GM18867 (cell line): ENCODE measurements around the gene NPTX1.
"Not testable (repeated sequence)": the region's sequence is repeated elsewhere in the genome, so short reads cannot be mapped to it uniquely, and the experiment has no call there.

Experiments used
- ATAC-seq: cut with Tn5 transposase; IDR thresholded peaks from one replicate; pipeline ENCODE4 v1.9.1; 2021; ENCODE audit warnings: mild to moderate bottlenecking, moderate library complexity; ENCODE audit not compliant: unreplicated experiment

Gene NPTX1

GRCh38 chr17:80475910-80476876, at the start of gene NPTX1:
Gene NPTX1 (minus strand): TSS chr17:80476607. CDS start chr17:80476446, 161 bp downstream.
- no peak for ATAC-seq

GRCh38 chr17:80523956-80524712, 47.7 kb upstream of the NPTX1 start:
- ATAC-seq: no peak

GRCh38 chr17:80523054-80523744, 46.8 kb upstream of the NPTX1 start:
- no peak for ATAC-seq

GRCh38 chr17:80520810-80521455, 44.5 kb upstream of the NPTX1 start:
- no peak for ATAC-seq

GRCh38 chr17:80519091-80519781, 42.8 kb upstream of the NPTX1 start:
- no peak for ATAC-seq

GRCh38 chr17:80518392-80518791, 42.0 kb upstream of the NPTX1 start:
- no peak for ATAC-seq

- ATAC-seq: no peak
Observed at GRCh38 chr17:80517641-80518040, 41.2 kb upstream of the NPTX1 start.

GRCh38 chr17:80516171-80516932, 39.9 kb upstream of the NPTX1 start:
- ATAC-seq: no peak

GRCh38 chr17:80513892-80514291, 37.5 kb upstream of the NPTX1 start:
- no peak for ATAC-seq

- ATAC-seq: no peak
Observed at GRCh38 chr17:80513201-80513600, 36.8 kb upstream of the NPTX1 start.

- no peak for ATAC-seq
Observed at GRCh38 chr17:80512233-80512632, 35.8 kb upstream of the NPTX1 start.

- ATAC-seq: no peak
Observed at GRCh38 chr17:80511222-80512180, 35.1 kb upstream of the NPTX1 start.

- ATAC-seq: no peak
Observed at GRCh38 chr17:80510772-80511171, 34.4 kb upstream of the NPTX1 start.

GRCh38 chr17:80510132-80510531, 33.7 kb upstream of the NPTX1 start:
- ATAC-seq: no peak

GRCh38 chr17:80509311-80509710, 32.9 kb upstream of the NPTX1 start:
- ATAC-seq: no peak

GRCh38 chr17:80507965-80508364, 31.6 kb upstream of the NPTX1 start:
- no peak for ATAC-seq

- ATAC-seq: not testable (repeated sequence)
Observed at GRCh38 chr17:80507177-80507576, 30.8 kb upstream of the NPTX1 start.

GRCh38 chr17:80504686-80505413, 28.4 kb upstream of the NPTX1 start:
- no peak for ATAC-seq
